Measurements from ENCODE around the gene TSGA10. TPM values are rescaled to one million over a fixed set of nuclear protein-coding genes. Genes with fewer than 3 reads are reported as not detected.

The TSGA10 gene
- total and polyA plus RNA-seq, 3 donors from 2014 or later = 42.4 to 110 (median 85.6) TPM

DNA sequence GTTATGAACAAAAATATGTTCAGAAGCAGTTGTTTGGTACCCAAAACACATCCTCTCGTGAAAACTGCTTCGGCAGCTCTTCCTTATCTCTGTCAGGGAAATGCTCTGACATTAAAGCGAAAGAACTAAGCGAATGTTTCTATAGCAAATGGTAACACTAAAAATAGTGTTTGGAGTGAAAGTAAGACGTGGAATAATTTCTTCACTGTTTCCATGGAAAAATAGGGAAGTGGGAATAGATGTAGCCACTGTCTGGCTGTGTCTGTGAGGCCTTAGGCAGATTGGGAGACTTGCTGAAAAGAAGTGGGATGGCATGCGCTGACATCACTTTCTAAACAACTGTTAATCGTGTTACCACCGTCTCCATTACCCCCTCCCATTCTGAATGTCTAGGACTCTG is 207.2 kb downstream of the TSGA10 start:
- H3K27ac ChIP-seq = peak overlapping the region; percentile 40 to 71
- peaks cover 29% of the 10 kb centered on the region for H3K4me1 ChIP-seq
- no peak overlapping the region for H3K4me3 ChIP-seq
- DNase-seq = no peak
- H3K36me3 ChIP-seq (ENCODE audit: low read depth, missing control alignments) = no peaks in the 10 kb centered on the region
- no peak for TF ChIP-seq POLR2A (IDR thresholded peaks at IDR 0.05)
- TF ChIP-seq, protein P1, sequence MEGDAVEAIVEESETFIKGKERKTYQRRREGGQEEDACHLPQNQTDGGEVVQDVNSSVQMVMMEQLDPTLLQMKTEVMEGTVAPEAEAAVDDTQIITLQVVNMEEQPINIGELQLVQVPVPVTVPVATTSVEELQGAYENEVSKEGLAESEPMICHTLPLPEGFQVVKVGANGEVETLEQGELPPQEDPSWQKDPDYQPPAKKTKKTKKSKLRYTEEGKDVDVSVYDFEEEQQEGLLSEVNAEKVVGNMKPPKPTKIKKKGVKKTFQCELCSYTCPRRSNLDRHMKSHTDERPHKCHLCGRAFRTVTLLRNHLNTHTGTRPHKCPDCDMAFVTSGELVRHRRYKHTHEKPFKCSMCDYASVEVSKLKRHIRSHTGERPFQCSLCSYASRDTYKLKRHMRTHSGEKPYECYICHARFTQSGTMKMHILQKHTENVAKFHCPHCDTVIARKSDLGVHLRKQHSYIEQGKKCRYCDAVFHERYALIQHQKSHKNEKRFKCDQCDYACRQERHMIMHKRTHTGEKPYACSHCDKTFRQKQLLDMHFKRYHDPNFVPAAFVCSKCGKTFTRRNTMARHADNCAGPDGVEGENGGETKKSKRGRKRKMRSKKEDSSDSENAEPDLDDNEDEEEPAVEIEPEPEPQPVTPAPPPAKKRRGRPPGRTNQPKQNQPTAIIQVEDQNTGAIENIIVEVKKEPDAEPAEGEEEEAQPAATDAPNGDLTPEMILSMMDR (IDR thresholded peaks at IDR 0.05) = no peak
- H3K9me3 ChIP-seq = no peaks in the 10 kb centered on the region
- no peaks in the 10 kb centered on the region for H3K27me3 ChIP-seq
- WGBS, 2 donors = 53 to 57% methylated on average over 8 of the region's 8 CpGs
- intact Hi-C loops (cut with DNase I; ENCODE audit: low total_unique reads) = no loop called here

Small RNA genes within 50 kb of the gene (small RNA-seq; reads per million reads assigned to genes)
- gene AC092587.1 = 0 reads per million in 2 donors

Other genes starting within 250 kb of the TSGA10 start
- gene CRACDL, start 218.7 kb downstream of the TSGA10 start, total RNA-seq = 10 to 100 TPM; 29.1 to 30.4 TPM
- 8.4 TPM for gene CRACDL, start 218.7 kb downstream of the TSGA10 start, polyA plus RNA-seq (ENCODE audit: insufficient read depth, low read depth, low replicate concordance)
- 1 to 10 TPM; 1.7 to 3.1 TPM for gene C2orf15, start 13.2 kb downstream of the TSGA10 start, total RNA-seq
- gene C2orf15, start 13.2 kb downstream of the TSGA10 start, polyA plus RNA-seq (ENCODE audit: insufficient read depth, low read depth, low replicate concordance) = 2.1 TPM
- gene LIPT1, start within 50 bp of the TSGA10 start, total RNA-seq = 10 to 100 TPM; 12.8 to 14.1 TPM
- 23.2 TPM for gene LIPT1, start within 50 bp of the TSGA10 start, polyA plus RNA-seq (ENCODE audit: insufficient read depth, low read depth, low replicate concordance)
- gene MITD1, start 26.1 kb upstream of the TSGA10 start, total RNA-seq = 10 to 100 TPM; 17.8 to 24.7 TPM
- gene MITD1, start 26.1 kb upstream of the TSGA10 start, polyA plus RNA-seq (ENCODE audit: insufficient read depth, low read depth, low replicate concordance) = 12.5 TPM
- 10 to 100 TPM; 19.1 to 26.3 TPM for gene MRPL30, start 26.2 kb upstream of the TSGA10 start, total RNA-seq
- 17.3 TPM for gene MRPL30, start 26.2 kb upstream of the TSGA10 start, polyA plus RNA-seq (ENCODE audit: insufficient read depth, low read depth, low replicate concordance)
- gene LYG2, start 100.7 kb upstream of the TSGA10 start, total RNA-seq = 1 to 10 TPM in 1 of 2 donors, under 1 TPM in 1; 0.43 to 1.7 TPM
- gene LYG2, start 100.7 kb upstream of the TSGA10 start, polyA plus RNA-seq (ENCODE audit: insufficient read depth, low read depth, low replicate concordance) = not detected
- gene LYG1, start 146.3 kb upstream of the TSGA10 start, total RNA-seq = 1 to 10 TPM; 3.3 to 5.8 TPM
- 2.9 TPM for gene LYG1, start 146.3 kb upstream of the TSGA10 start, polyA plus RNA-seq (ENCODE audit: insufficient read depth, low read depth, low replicate concordance)
- gene TXNDC9, start 181.4 kb upstream of the TSGA10 start, total RNA-seq = 10 to 100 TPM; 31.5 to 38.4 TPM
- gene TXNDC9, start 181.4 kb upstream of the TSGA10 start, polyA plus RNA-seq (ENCODE audit: insufficient read depth, low read depth, low replicate concordance) = 29.2 TPM
- 10 to 100 TPM; 38.1 to 66.8 TPM for gene EIF5B, start 182.4 kb upstream of the TSGA10 start, total RNA-seq
- gene EIF5B, start 182.4 kb upstream of the TSGA10 start, polyA plus RNA-seq (ENCODE audit: insufficient read depth, low read depth, low replicate concordance) = 12.2 TPM

Measured in testis (tissue), 3 donors.